HepG2 (cell line): Measurements from ENCODE around the gene PLEKHB2. TPM values are rescaled to one million over a fixed set of nuclear protein-coding genes. Genes with fewer than 3 reads are reported as not detected.

Source experiments
- CC2D1A ChIP-seq: sonication (generic); formaldehyde crosslinking; IDR thresholded peaks from 2 replicates; pipeline ENCODE4 v1.8.1; 2023; ENCODE audit warnings: mild to moderate bottlenecking, missing genetic modification reagents
- CTCF ChIP-seq: sonication (generic); formaldehyde crosslinking; IDR thresholded peaks from 2 replicates; pipeline ENCODE4 v1.5.0; 2020; ENCODE audit warnings: mild to moderate bottlenecking, missing genetic modification reagents, moderate library complexity
- EED ChIP-seq: sonication (generic); formaldehyde crosslinking; IDR thresholded peaks from 2 replicates; pipeline ENCODE4 v1.5.0; 2020; ENCODE audit warnings: mild to moderate bottlenecking, missing genetic modification reagents
- KDM2A ChIP-seq: sonication (generic); formaldehyde crosslinking; IDR thresholded peaks from 2 replicates; pipeline ENCODE4 v1.4.0; 2020; ENCODE audit warnings: low read depth, missing genetic modification reagents, borderline replicate concordance
- MAFG ChIP-seq: sonication (generic); formaldehyde crosslinking; IDR thresholded peaks from 2 replicates; pipeline ENCODE4 v1.5.1; 2020; ENCODE audit warnings: mild to moderate bottlenecking, missing genetic modification reagents
- MYC ChIP-seq: sonication (generic); formaldehyde crosslinking; IDR thresholded peaks from 2 replicates; pipeline ENCODE4 v1.9.0; 2021; ENCODE audit warnings: missing genetic modification reagents, borderline replicate concordance
- NR2F6 ChIP-seq, 2 experiments: IDR thresholded peaks; 2 replicates each; pipeline ENCODE4 v1.6.1; 2016; ENCODE audit warnings: antibody characterized with exemption in 1 of 2, mild to moderate bottlenecking in 1 of 2
- PLSCR1 ChIP-seq: sonication (generic); formaldehyde crosslinking; IDR thresholded peaks from 2 replicates; pipeline ENCODE4 v1.5.0; 2020; ENCODE audit warnings: missing genetic modification reagents, mild to moderate bottlenecking, borderline replicate concordance
- TEAD3 ChIP-seq: optimal IDR thresholded peaks from 2 replicates; pipeline ENCODE3; 2016; ENCODE audit warnings: borderline replicate concordance
- THAP8 ChIP-seq: sonication (generic); formaldehyde crosslinking; IDR thresholded peaks from 2 replicates; pipeline ENCODE4 v1.5.1; 2020; ENCODE audit warnings: missing genetic modification reagents, mild to moderate bottlenecking, borderline replicate concordance
- ZBTB3 ChIP-seq: sonication (generic); formaldehyde crosslinking; IDR thresholded peaks from 2 replicates; pipeline ENCODE4 v1.4.0; 2020; ENCODE audit warnings: low read depth, mild to moderate bottlenecking, moderate library complexity, missing genetic modification reagents, borderline replicate concordance
- ZGPAT ChIP-seq: IDR thresholded peaks from 2 replicates; pipeline ENCODE4 v1.6.1; 2016; ENCODE audit warnings: mild to moderate bottlenecking
- ZNF329 ChIP-seq: sonication (generic); formaldehyde crosslinking; IDR thresholded peaks from 2 replicates; pipeline ENCODE4 v1.9.0; 2021; ENCODE audit warnings: low read depth, mild to moderate bottlenecking, missing genetic modification reagents
- ZNF629 ChIP-seq: sonication (generic); formaldehyde crosslinking; conservative IDR thresholded peaks from 2 replicates; pipeline ENCODE4 v1.5.0; 2020; ENCODE audit warnings: missing genetic modification reagents
- ZNF790 ChIP-seq: sonication (generic); formaldehyde crosslinking; IDR thresholded peaks from 2 replicates; pipeline ENCODE4 v1.8.0; 2022; ENCODE audit warnings: missing genetic modification reagents, mild to moderate bottlenecking, borderline replicate concordance
- ZSCAN12 ChIP-seq: sonication (generic); formaldehyde crosslinking; IDR thresholded peaks from 2 replicates; pipeline ENCODE4 v1.9.0; 2021; ENCODE audit warnings: mild to moderate bottlenecking, missing genetic modification reagents
- polyA plus RNA-seq, 8 experiments: library from polyadenylated mRNA; depleted of rRNA in 3 of 8; stranded (reverse) in 7 of 8; unstranded in 1 of 8; fragments of >200 nt; fragmentation: Illumina TruSeq in 4 of 8; extraction: Trizol in 4 of 8; gene quantifications; 2 replicates each; pipeline versions ENCODE4 v1.2.1 to v1.2.3, GENCODE V29; 2011 to 2016; ENCODE audit warnings: low read depth in 4 of 8, missing spikeins in 1 of 8, mixed read lengths in 1 of 8; ENCODE audit not compliant: insufficient read depth in 1 of 8
- total RNA-seq, 5 experiments: library from RNA; depleted of rRNA; stranded (reverse); fragments of >200 nt; fragmentation: Illumina TruSeq; extraction: Trizol; gene quantifications; 2 replicates each; pipeline ENCODE4 v1.2.3, GENCODE V29; 2016; ENCODE audit warnings: low read depth in 1 of 5

The PLEKHB2 gene
- total and polyA plus RNA-seq, 2 of the 13 experiments (the other 11 are each of a cell fraction or from before 2014, with no cell fraction given), result 73.0 to 78.9 TPM

GRCh38 chr2:131105156-131105949 lies at the start of gene PLEKHB2 (continued):
- TF ChIP-seq PLSCR1 (CRISPR knock-in tag) (no peak), NR2F6 (IDR thresholded peaks at IDR 0.05) (no peak), NR2F6 (CRISPR knock-in tag; IDR thresholded peaks at IDR 0.05) (peak; percentile 59), ZNF329 (CRISPR knock-in tag) (peak; percentile 67; the same call in 1 of the 2 replicates), MYC (CRISPR knock-in tag) (peak; percentile 75; the same call in 1 of the 2 replicates), TEAD3 (CRISPR knock-in tag) (peak; percentile 14), ZBTB3 (0 out of 2 replicates have a peak, but pooled peaks have one; percentile 57), ZNF790 (0 out of 2 replicates have a peak, but pooled peaks have one; percentile 42), EED (CRISPR knock-in tag) (peak; percentile 88), KDM2A (CRISPR knock-in tag) (peak; percentile 68), THAP8 (CRISPR knock-in tag) (no peak; the same call in 1 of the 2 replicates), ZGPAT (CRISPR knock-in tag) (peak; percentile 35), ZSCAN12 (no peak), CC2D1A (CRISPR knock-in tag) (no peak), MAFG (CRISPR knock-in tag) (0 out of 2 replicates have a peak, but pooled peaks have one; percentile 10), CTCF (CRISPR knock-in tag) (peak; percentile 61), ZNF629 (CRISPR knock-in tag) (no peak)
